Natural killer cell (primary cell): Measurements from ENCODE around the gene GALNTL6. TPM values are rescaled to one million over a fixed set of nuclear protein-coding genes. Genes with fewer than 3 reads are reported as not detected.

ENCODE experiments used
- ATAC-seq, 3 donors: fragments of 150-1000 bp in 2 of 3; fragments of 200-7000 bp in 1 of 3; cut with Tn5 transposase; 1 replicate in 1 of 3; 2 replicates in 2 of 3; pipeline ENCODE4 v1.10.0; 2021; ENCODE audit warnings: mild to moderate bottlenecking in 2 of 3, moderate library complexity in 2 of 3
- DNase-seq, 2 donors: peaks; one replicate each; pipeline versions ENCODE4 v3.0.0 to v3.0.0-alpha.2; 2013 to 2021; ENCODE audit warnings: mixed read lengths in 1 of 2
- H3K27ac ChIP-seq: one replicate; pipeline ENCODE4 v1.5.1; 2013; ENCODE audit warnings: mild to moderate bottlenecking, low read length
- H3K27me3 ChIP-seq: one replicate; pipeline ENCODE4 v1.6.1; 2013; ENCODE audit warnings: low read length; ENCODE audit not compliant: control insufficient read depth, insufficient read depth
- H3K36me3 ChIP-seq: one replicate; pipeline ENCODE4 v1.6.1; 2013; ENCODE audit warnings: low read length; ENCODE audit not compliant: control insufficient read depth, insufficient read depth
- H3K4me1 ChIP-seq: one replicate; pipeline ENCODE4 v1.6.1; 2013; ENCODE audit warnings: low read length; ENCODE audit not compliant: control insufficient read depth, insufficient read depth
- H3K4me3 ChIP-seq: one replicate; pipeline ENCODE4 v1.5.1; 2013; ENCODE audit warnings: low read length
- H3K9me3 ChIP-seq: one replicate; pipeline ENCODE4 v1.6.1; 2013; ENCODE audit warnings: low read length; ENCODE audit not compliant: control insufficient read depth, insufficient read depth
- H3K27ac Mint-ChIP-seq, 2 donors: one replicate each; pipeline ENCODE4 v1.8.0; 2022; ENCODE audit warnings: mild to moderate bottlenecking in 2 of 2, mixed read lengths in 2 of 2, moderate library complexity in 1 of 2
- H3K27me3 Mint-ChIP-seq, 2 donors: one replicate each; pipeline ENCODE4 v1.8.0; 2022; ENCODE audit warnings: low read depth in 2 of 2, mixed read lengths in 2 of 2
- H3K36me3 Mint-ChIP-seq: one replicate; pipeline ENCODE4 v1.8.0; 2022; ENCODE audit warnings: mixed read lengths
- H3K4me1 Mint-ChIP-seq, 2 donors: one replicate each; pipeline ENCODE4 v1.8.0; 2022; ENCODE audit warnings: mixed read lengths in 2 of 2
- H3K4me3 Mint-ChIP-seq: one replicate; pipeline ENCODE4 v1.8.0; 2022; ENCODE audit warnings: mild to moderate bottlenecking, moderate library complexity, mixed read lengths
- H3K9me3 Mint-ChIP-seq, 2 donors: one replicate each; pipeline ENCODE4 v1.8.0; 2022; ENCODE audit warnings: mixed read lengths in 2 of 2
- WGBS: methylation state at CpG from one replicate; pipeline ENCODE4 v1.1.7; 2013; ENCODE audit warnings: missing lambda C conversion rate; ENCODE audit not compliant: insufficient coverage; 5-methylcytosine and 5-hydroxymethylcytosine counted together
- intact Hi-C: fragments of 100-400 bp; cut with micrococcal nuclease; formaldehyde crosslinking; loops from one replicate; pipeline ENCODE4 v1.14.2; 2022
- total RNA-seq, 4 donors: library from RNA; stranded (reverse); fragments of 120-200 nt in 1 of 4; gene quantifications; one replicate each; pipeline versions ENCODE4 v1.2.3 to v1.2.4, GENCODE V29; 2013 to 2022
- TF ChIP-seq, protein P1 (sequence below): fragments of 200-600 bp; IDR thresholded peaks from one replicate; pipeline ENCODE4 v1.8.0; 2022; ENCODE audit warnings: antibody characterized with exemption

The GALNTL6 gene
- total RNA-seq, 3 donors from 2014 or later (not counting 1 experiment from before 2014, with no cell fraction given) = not detected

DNA sequence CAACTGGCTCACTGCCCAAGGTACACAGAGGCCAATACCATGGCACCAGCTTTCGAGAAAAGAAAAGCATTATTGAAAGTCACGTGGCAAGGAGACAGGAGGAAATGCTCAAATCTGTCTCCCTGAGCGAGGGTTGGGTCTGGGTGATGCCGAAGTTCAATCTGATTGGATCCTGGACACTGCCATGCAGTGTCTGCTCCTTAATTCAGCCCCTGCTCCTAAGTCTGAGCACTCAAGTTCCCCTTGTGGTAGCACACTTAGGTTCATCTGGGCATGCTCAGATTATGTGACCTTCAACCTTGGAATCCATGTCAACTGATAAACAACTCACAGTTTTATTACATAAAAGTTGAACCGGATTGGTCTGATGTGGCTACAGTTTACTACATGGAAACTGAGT is 842.9 kb downstream of the GALNTL6 start:
- H3K4me1 Mint-ChIP-seq = no peaks in the 10 kb centered on the region
- no peak overlapping the region for H3K27ac Mint-ChIP-seq
- H3K36me3 ChIP-seq = no peaks in the 10 kb centered on the region
- no peaks in the 10 kb centered on the region for H3K4me1 ChIP-seq
- no peak overlapping the region for H3K4me3 ChIP-seq
- TF ChIP-seq, protein P1, sequence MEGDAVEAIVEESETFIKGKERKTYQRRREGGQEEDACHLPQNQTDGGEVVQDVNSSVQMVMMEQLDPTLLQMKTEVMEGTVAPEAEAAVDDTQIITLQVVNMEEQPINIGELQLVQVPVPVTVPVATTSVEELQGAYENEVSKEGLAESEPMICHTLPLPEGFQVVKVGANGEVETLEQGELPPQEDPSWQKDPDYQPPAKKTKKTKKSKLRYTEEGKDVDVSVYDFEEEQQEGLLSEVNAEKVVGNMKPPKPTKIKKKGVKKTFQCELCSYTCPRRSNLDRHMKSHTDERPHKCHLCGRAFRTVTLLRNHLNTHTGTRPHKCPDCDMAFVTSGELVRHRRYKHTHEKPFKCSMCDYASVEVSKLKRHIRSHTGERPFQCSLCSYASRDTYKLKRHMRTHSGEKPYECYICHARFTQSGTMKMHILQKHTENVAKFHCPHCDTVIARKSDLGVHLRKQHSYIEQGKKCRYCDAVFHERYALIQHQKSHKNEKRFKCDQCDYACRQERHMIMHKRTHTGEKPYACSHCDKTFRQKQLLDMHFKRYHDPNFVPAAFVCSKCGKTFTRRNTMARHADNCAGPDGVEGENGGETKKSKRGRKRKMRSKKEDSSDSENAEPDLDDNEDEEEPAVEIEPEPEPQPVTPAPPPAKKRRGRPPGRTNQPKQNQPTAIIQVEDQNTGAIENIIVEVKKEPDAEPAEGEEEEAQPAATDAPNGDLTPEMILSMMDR = no peak
- WGBS = 78% methylated on average over 4 of the region's 5 CpGs
- no peak overlapping the region for H3K4me3 Mint-ChIP-seq
- peaks cover 5 to 7% of the 10 kb centered on the region in 2 donors for H3K9me3 Mint-ChIP-seq
- intact Hi-C loops = no loop called here
- no peaks in the 10 kb centered on the region for H3K9me3 ChIP-seq
- no peaks in the 10 kb centered on the region for H3K27me3 Mint-ChIP-seq
- H3K27ac ChIP-seq = no peak overlapping the region
- H3K27me3 ChIP-seq = no peaks in the 10 kb centered on the region
- H3K36me3 Mint-ChIP-seq = no peaks in the 10 kb centered on the region
- ATAC-seq = no peak
- DNase-seq = no peak

DNA sequence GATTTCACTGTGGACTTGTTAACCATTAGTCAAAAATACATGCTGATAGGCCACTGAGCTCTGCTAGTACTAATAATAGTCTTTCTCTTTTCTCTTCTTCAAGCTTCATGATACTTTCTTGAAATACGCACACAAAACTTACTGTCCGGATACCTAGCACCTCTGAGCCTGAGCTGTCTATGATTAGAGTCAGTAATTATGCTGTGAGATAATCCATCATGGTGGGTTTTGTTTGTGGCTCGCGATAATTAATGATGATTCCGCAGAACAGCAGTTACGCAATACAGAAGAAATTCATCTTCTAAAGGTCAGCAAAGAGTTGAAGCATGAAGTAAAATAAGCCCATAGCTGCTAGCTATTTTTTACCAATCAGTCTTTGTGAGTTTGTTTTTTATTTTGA is 843.9 kb downstream of the GALNTL6 start:
- TF ChIP-seq, protein P1 = no peak
- H3K4me1 ChIP-seq = no peaks in the 10 kb centered on the region
- DNase-seq (no peak), ATAC-seq (no peak)
- Mint-ChIP-seq H3K27me3 (no peaks in the 10 kb centered on the region), H3K36me3 (no peaks in the 10 kb centered on the region), H3K9me3 (peaks cover 5 to 7% of the 10 kb centered on the region in 2 donors), H3K4me3 (no peak overlapping the region), H3K27ac (no peak overlapping the region), H3K4me1 (no peaks in the 10 kb centered on the region)
- H3K27me3 ChIP-seq = no peaks in the 10 kb centered on the region
- H3K4me3 ChIP-seq = no peak overlapping the region
- H3K9me3 ChIP-seq = no peaks in the 10 kb centered on the region
- no peaks in the 10 kb centered on the region for H3K36me3 ChIP-seq
- no peak overlapping the region for H3K27ac ChIP-seq
- intact Hi-C loops = no loop called here
- WGBS = 95% methylated on average over 5 of the region's 6 CpGs

DNA sequence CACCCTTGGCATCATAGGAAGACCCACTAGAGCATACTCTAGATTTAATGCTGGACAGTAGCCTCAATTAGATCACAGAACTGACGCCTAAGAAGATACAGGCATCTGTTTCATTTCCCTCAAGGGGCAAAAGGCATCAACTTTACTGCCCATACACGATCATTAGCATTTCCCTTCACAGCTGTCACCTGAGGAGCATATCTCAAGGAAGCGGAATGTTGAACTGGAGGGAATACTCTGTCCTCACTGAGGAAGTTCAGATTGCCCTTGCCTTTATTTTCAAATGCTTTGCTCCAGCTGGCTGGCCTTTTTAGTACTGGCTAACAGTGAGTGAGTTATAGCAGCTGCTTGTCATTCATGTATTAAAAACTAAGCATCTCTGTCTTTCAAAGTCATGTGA is 847.0 kb downstream of the GALNTL6 start:
- no peak overlapping the region for H3K27ac Mint-ChIP-seq
- no peaks in the 10 kb centered on the region for H3K36me3 Mint-ChIP-seq
- DNase-seq (no peak), ATAC-seq (no peak)
- Histone ChIP-seq H3K27me3 (no peaks in the 10 kb centered on the region), H3K4me3 (no peak overlapping the region), H3K9me3 (no peaks in the 10 kb centered on the region), H3K27ac (no peak overlapping the region), H3K4me1 (no peaks in the 10 kb centered on the region), H3K36me3 (no peaks in the 10 kb centered on the region)
- intact Hi-C loops = no loop called here
- H3K27me3 Mint-ChIP-seq = no peaks in the 10 kb centered on the region
- 79% methylated on average over 3 of the region's 3 CpGs for WGBS
- peaks cover 6 to 8% of the 10 kb centered on the region in 2 donors for H3K9me3 Mint-ChIP-seq
- H3K4me1 Mint-ChIP-seq = no peaks in the 10 kb centered on the region
- no peak overlapping the region for H3K4me3 Mint-ChIP-seq
- TF ChIP-seq, protein P1 = no peak

GRCh38 chr4:172662113-172662512 is 848.9 kb downstream of the GALNTL6 start:
- H3K27me3 ChIP-seq = no peaks in the 10 kb centered on the region
- H3K4me1 ChIP-seq = no peaks in the 10 kb centered on the region
- Mint-ChIP-seq H3K4me3 (no peak overlapping the region), H3K27me3 (no peaks in the 10 kb centered on the region), H3K27ac (no peak overlapping the region), H3K9me3 (peaks cover 11 to 12% of the 10 kb centered on the region in 2 donors), H3K36me3 (no peaks in the 10 kb centered on the region), H3K4me1 (no peaks in the 10 kb centered on the region)
- H3K36me3 ChIP-seq = no peaks in the 10 kb centered on the region
- TF ChIP-seq, protein P1 = no peak
- intact Hi-C loops = no loop called here
- no peaks in the 10 kb centered on the region for H3K9me3 ChIP-seq
- ATAC-seq (no peak), DNase-seq (no peak)
- no peak overlapping the region for H3K27ac ChIP-seq
- 100% methylated on average over 2 of the region's 3 CpGs for WGBS
- H3K4me3 ChIP-seq = no peak overlapping the region
